Measurements from ENCODE around the gene PTPRN2.

DNA sequence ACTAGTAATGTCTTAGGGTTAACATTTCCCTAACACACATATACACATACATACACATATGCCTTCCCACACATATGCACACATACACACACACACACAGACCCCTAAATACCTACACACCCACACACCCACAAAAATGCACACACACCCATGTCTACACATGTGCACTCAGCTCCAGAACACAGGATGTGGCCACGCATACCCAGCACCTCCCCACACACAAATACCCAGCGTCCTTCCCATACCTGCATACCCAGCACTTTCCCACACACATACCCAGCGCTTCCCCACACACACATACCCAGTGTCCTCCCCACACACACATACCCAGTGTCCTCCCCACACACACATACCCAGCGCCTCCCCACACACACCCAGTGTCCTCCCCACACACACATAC lies 715.9 kb downstream of the PTPRN2 start:
- TF ChIP-seq, protein P1, sequence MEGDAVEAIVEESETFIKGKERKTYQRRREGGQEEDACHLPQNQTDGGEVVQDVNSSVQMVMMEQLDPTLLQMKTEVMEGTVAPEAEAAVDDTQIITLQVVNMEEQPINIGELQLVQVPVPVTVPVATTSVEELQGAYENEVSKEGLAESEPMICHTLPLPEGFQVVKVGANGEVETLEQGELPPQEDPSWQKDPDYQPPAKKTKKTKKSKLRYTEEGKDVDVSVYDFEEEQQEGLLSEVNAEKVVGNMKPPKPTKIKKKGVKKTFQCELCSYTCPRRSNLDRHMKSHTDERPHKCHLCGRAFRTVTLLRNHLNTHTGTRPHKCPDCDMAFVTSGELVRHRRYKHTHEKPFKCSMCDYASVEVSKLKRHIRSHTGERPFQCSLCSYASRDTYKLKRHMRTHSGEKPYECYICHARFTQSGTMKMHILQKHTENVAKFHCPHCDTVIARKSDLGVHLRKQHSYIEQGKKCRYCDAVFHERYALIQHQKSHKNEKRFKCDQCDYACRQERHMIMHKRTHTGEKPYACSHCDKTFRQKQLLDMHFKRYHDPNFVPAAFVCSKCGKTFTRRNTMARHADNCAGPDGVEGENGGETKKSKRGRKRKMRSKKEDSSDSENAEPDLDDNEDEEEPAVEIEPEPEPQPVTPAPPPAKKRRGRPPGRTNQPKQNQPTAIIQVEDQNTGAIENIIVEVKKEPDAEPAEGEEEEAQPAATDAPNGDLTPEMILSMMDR (IDR thresholded peaks at IDR 0.05), result no peak
- no peak for TF ChIP-seq POLR2AphosphoS5 (IDR thresholded peaks at IDR 0.05)
- TF ChIP-seq POLR2A (IDR thresholded peaks at IDR 0.05), result no peak
- TF ChIP-seq EP300 (IDR thresholded peaks at IDR 0.05), result no peak

Data from sigmoid colon (tissue), 4 donors.